22Rv1 (cell line): ENCODE data around the gene TBC1D1.

Experiments used
- CTCF ChIP-seq: fragments of 450-650 bp; IDR thresholded peaks from 2 replicates; pipeline ENCODE4 v1.5.1; 2017; ENCODE audit warnings: mild to moderate bottlenecking
- ZFX ChIP-seq: fragments of 450-650 bp; IDR thresholded peaks from 2 replicates; pipeline ENCODE4 v1.6.1; 2017; ENCODE audit warnings: antibody characterized with exemption, borderline replicate concordance

DNA sequence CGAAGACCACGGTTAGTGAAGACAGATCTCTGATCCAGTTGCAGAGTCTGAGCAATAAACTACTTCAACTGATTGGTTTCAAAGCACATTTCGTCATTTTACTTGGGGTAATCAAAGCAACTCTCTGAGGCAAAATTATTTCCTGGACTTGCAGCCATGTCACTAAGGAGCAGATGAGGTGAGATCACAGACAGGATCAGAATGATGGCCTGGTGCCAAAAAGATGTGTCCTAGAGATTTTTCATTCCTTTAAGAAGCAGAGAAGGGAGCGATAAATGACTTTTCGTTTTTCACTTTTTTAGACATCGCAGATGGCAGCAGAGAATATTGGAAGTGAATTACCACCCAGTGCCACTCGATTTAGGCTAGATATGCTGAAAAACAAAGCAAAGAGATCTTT lies 153.2 kb downstream of the TBC1D1 start:
- no peak for TF ChIP-seq CTCF
- TF ChIP-seq ZFX = no peak
